Effector memory CD8-positive, alpha-beta T cell (primary cell): ENCODE results near the gene OR2T11.

Source experiments
- ATAC-seq: fragments of 150-1000 bp; cut with Tn5 transposase; replicated peaks from 2 replicates; pipeline ENCODE4 v1.10.0; 2021; ENCODE audit warnings: mild to moderate bottlenecking, moderate library complexity
- DNase-seq, 3 experiments: peaks; one replicate each; pipeline ENCODE4 v3.0.0; 2021
- H3K27ac Mint-ChIP-seq, 2 donors: one replicate each; pipeline ENCODE4 v1.8.0; 2022; ENCODE audit warnings: mild to moderate bottlenecking in 2 of 2, mixed read lengths in 2 of 2, moderate library complexity in 2 of 2
- H3K27me3 Mint-ChIP-seq, 2 donors: one replicate each; pipeline ENCODE4 v1.8.0; 2022; ENCODE audit warnings: mixed read lengths in 2 of 2
- H3K36me3 Mint-ChIP-seq: one replicate; pipeline ENCODE4 v1.8.0; 2022; ENCODE audit warnings: mild to moderate bottlenecking, moderate library complexity, mixed read lengths; ENCODE audit not compliant: insufficient read depth
- H3K4me1 Mint-ChIP-seq, 2 donors: one replicate each; pipeline ENCODE4 v1.8.0; 2022; ENCODE audit warnings: low read depth in 2 of 2, mixed read lengths in 2 of 2
- H3K4me3 Mint-ChIP-seq, 2 donors: one replicate each; pipeline ENCODE4 v1.8.0; 2022; ENCODE audit warnings: mild to moderate bottlenecking in 2 of 2, mixed read lengths in 2 of 2, moderate library complexity in 2 of 2
- H3K9me3 Mint-ChIP-seq, 2 donors: one replicate each; pipeline ENCODE4 v1.8.0; 2022; ENCODE audit warnings: mixed read lengths in 2 of 2

The OR2T11 gene

DNA sequence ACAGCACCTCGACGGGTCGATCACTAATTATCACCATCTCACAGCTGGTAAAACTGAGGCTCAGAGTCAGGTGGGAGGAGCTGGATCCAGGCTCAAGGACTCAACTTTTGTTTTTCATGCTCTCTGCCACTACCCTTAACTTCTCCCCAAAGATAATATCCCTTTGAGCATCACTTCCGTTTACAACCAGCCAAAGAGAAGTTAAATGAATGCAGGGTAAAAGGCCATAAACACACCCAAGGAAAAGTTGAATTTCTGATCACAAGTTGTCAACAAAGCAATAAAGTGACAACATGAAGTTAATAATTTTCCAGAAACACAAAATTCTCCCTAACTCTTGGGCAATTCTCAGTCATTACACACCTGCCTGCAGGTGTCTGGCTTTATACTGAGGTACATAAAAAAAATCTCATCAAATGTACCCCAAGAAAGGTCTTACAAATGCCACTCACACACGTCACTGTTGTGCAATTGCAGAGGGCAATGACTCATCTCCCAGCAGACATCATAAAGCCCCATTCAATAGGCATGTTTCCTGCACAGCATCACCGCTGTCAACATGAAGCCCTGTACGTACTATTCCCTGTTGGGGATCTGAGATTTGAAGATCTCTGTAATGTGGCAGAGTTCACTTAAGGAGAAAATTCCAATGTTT is 3.4 kb downstream of the OR2T11 start:
- Mint-ChIP-seq H3K9me3 (no peaks in the 10 kb centered on the region), H3K27ac (no peak overlapping the region), H3K4me1 (no peaks in the 10 kb centered on the region), H3K4me3 (no peak overlapping the region), H3K27me3 (peaks cover 8 to 9% of the 10 kb centered on the region in 2 donors), H3K36me3 (no peaks in the 10 kb centered on the region)
- DNase-seq (no peak), ATAC-seq (no peak)

DNA sequence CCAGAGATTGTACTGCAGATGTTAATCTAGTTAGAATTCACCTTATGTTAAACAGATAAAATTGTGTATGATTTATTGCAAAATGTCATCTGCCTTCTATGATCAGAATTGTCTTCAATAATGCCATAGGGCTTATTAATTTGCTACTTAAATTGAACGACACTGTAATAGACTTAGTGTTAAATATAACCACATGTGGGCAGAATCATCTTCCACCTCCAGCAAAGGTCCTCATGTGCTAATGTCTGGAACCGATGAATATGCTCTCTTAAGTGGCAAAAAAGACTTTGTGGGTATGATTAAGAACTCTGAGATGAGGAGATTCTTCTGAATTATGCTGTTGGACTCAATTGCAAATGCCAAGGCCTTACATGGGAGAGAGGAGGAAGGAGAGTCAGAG is 4.3 kb downstream of the OR2T11 start:
- Mint-ChIP-seq H3K9me3 (no peaks in the 10 kb centered on the region), H3K36me3 (no peaks in the 10 kb centered on the region), H3K4me1 (no peaks in the 10 kb centered on the region), H3K4me3 (no peak overlapping the region), H3K27me3 (peaks cover 8 to 9% of the 10 kb centered on the region in 2 donors), H3K27ac (no peak overlapping the region)
- no peak for ATAC-seq
- no peak for DNase-seq

DNA sequence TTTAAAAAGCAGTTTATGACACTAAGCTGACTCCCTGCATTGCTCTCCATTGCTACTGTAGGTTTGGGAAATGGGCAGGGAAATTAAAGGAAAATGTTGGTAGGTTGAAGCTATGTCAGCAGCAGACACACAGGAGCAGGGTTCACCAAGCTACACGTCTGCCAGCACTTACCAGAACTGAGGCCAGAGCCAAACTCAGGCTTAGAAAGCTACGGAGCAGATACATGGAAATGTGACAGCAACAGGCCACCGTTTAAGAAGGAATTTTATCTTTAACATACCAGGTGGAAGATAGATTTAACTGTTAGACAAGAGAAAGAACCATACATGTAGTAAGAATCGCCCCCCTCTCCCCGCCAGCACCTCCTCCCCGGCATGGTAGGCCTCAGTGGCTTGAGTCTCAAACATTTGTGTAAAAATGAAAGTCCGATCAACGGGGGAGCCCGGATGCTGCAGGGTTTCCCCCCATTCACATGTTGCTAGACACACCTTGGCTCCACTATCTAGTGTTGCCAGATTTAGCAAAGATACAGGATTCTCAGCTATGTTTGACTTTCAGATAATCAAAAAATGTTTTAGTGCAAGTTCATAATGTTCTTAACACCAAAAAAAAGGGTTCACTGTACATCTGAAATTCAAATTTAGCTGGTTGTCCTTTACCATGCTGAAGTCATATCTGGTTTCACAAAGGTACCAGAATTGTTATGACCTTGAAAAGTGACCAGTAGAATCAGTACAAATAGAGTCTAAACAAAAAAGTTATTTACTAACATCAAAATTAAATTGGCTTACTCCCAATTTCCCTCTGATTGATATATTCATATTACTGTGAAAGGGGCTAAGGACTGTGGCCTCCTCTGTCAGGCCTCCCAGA is 6.7 kb downstream of the OR2T11 start:
- Mint-ChIP-seq H3K27me3 (peaks cover 8 to 9% of the 10 kb centered on the region in 2 donors), H3K36me3 (no peaks in the 10 kb centered on the region), H3K4me3 (no peak overlapping the region), H3K9me3 (no peaks in the 10 kb centered on the region), H3K4me1 (no peaks in the 10 kb centered on the region), H3K27ac (no peak overlapping the region)
- no peak for DNase-seq
- no peak for ATAC-seq

DNA sequence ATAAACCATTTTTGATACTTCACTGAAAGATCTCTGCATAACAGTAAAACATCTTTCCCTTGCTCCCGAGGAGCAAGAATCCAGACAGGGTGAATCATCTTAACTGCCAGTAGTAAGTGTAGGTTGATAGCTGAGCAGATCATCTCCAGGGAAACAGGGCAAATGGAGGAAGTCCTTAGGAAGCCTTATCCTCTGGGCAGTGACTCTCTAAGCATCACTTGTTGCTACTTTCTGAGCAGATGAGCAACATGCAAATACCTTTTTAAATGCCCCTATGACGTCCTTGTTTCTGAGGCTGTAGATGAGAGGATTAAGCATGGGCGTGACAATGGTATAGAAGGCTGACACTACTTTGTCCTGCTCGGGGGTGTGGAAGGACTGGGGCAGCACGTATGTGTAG is 8.9 kb downstream of the OR2T11 start:
- no peak overlapping the region for H3K4me3 Mint-ChIP-seq
- H3K36me3 Mint-ChIP-seq = no peaks in the 10 kb centered on the region

DNA sequence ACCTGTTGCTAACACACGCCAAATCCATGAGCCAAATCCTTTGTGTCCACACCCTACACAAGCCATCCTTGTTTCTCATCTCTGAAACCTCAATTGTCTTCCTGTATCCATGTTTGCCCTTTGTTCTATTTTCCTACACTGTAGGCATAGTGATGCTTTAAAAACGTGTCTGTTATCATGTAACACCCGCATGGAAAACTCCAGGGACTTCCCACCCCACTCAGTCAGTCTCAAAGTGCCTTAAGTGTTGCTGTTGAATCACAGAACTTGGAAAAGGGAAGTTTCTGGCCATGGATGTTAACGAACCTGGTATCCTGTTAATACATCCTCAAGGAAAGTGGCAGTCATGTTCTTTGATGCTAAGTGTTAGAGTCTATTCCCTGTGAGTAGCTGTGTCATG is 9.7 kb downstream of the OR2T11 start:
- Mint-ChIP-seq H3K4me3 (no peak overlapping the region), H3K4me1 (no peaks in the 10 kb centered on the region), H3K9me3 (no peaks in the 10 kb centered on the region), H3K27me3 (peaks cover 8 to 9% of the 10 kb centered on the region in 2 donors), H3K27ac (no peak overlapping the region), H3K36me3 (no peaks in the 10 kb centered on the region)
- DNase-seq (no peak), ATAC-seq (no peak)

More for the DNA sequence above, 8.9 kb downstream of the OR2T11 start:
- no peak for DNase-seq
- H3K4me1 Mint-ChIP-seq = no peaks in the 10 kb centered on the region
- H3K27me3 Mint-ChIP-seq = peaks cover 8 to 9% of the 10 kb centered on the region in 2 donors
- no peaks in the 10 kb centered on the region for H3K9me3 Mint-ChIP-seq
- no peak for ATAC-seq
- no peak overlapping the region for H3K27ac Mint-ChIP-seq

DNA sequence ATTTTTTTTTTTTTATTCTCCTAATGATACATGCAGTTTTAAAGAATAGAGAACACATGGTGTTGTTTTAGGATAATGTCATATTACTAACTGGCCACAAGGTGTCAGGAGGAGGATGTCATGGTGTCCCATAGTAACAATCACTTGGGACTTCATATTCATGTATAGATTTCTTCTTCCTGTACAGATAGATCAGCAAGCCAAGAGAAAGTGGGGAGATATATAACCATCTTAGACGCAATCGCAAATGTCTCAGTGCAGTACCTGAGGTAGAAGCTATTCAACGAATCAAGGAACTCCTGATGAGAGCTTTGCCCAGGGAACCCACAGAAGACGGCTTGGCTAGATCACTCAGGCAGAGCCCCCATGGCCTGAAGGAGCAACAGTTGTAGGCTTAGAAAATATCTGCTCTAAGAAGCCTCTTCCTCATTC is 12.3 kb downstream of the OR2T11 start:
- ATAC-seq (no peak), DNase-seq (no peak)
- Mint-ChIP-seq H3K4me3 (no peak overlapping the region), H3K36me3 (no peaks in the 10 kb centered on the region), H3K4me1 (no peaks in the 10 kb centered on the region), H3K27ac (no peak overlapping the region), H3K27me3 (no peaks in the 10 kb centered on the region), H3K9me3 (no peaks in the 10 kb centered on the region)

- Mint-ChIP-seq H3K4me3 (no peak overlapping the region), H3K27me3 (no peaks in the 10 kb centered on the region), H3K4me1 (no peaks in the 10 kb centered on the region), H3K9me3 (no peaks in the 10 kb centered on the region), H3K36me3 (no peaks in the 10 kb centered on the region), H3K27ac (no peak overlapping the region)
- ATAC-seq (no peak), DNase-seq (no peak)
Measured at GRCh38 chr1:248621770-248622169, 13.1 kb downstream of the OR2T11 start.

GRCh38 chr1:248618878-248619277 is 16.0 kb downstream of the OR2T11 start:
- DNase-seq (peak in 1 of 3 experiments; percentile 17), ATAC-seq (no peak)
- Mint-ChIP-seq H3K27ac (no peak overlapping the region), H3K4me1 (no peaks in the 10 kb centered on the region), H3K9me3 (no peaks in the 10 kb centered on the region), H3K27me3 (no peaks in the 10 kb centered on the region), H3K36me3 (no peaks in the 10 kb centered on the region), H3K4me3 (no peak overlapping the region)

DNA sequence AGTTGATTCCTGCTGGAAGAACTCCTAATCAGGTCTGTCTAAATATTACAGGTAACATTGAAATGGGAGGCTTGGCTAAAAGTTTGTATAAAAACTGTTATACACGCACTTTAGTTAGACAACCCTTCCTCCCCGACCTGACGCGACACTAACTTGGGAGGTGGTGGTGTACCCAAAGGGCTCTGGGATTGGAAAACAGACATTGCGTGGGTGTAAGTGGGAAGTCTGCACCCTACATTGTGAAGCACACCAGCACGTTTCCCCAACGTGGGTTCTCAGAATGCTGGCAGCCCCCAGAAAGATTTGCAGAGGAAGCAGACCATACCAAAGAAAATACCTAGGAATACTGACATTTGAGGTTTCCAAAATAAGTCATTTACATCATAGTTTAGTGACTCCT is 16.8 kb downstream of the OR2T11 start:
- H3K9me3 Mint-ChIP-seq = no peaks in the 10 kb centered on the region
- peaks cover 0 to 4% of the 10 kb centered on the region in 2 donors for H3K27me3 Mint-ChIP-seq
- H3K27ac Mint-ChIP-seq = no peak overlapping the region
- ATAC-seq = no peak
- no peak overlapping the region for H3K4me3 Mint-ChIP-seq
- H3K4me1 Mint-ChIP-seq = no peaks in the 10 kb centered on the region
- H3K36me3 Mint-ChIP-seq = no peaks in the 10 kb centered on the region
- DNase-seq = no peak

DNA sequence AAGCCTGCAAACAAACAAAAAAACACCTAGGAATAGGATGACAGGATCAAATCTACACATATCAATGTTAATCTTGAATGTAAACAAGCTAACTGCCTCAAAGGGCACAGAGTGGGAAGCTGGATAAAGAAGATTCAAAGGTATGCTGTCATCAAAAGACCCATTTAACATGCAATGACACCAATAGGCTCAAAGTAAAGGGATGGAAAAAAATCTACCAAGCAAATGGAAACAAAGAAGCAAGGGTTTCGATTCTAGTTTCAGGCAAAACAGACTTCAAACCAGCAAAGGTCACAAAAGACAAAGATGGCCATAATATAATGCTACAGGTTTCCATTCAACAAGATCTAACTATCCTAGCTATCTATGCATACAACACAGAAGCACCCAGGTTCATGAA is 21.1 kb downstream of the OR2T11 start:
- H3K27me3 Mint-ChIP-seq = peaks cover 0 to 24% of the 10 kb centered on the region in 2 donors
- H3K4me3 Mint-ChIP-seq = no peak overlapping the region
- DNase-seq (no peak), ATAC-seq (no peak)
- H3K36me3 Mint-ChIP-seq = no peaks in the 10 kb centered on the region
- no peaks in the 10 kb centered on the region for H3K4me1 Mint-ChIP-seq
- H3K27ac Mint-ChIP-seq = no peak overlapping the region
- H3K9me3 Mint-ChIP-seq = no peaks in the 10 kb centered on the region

- Mint-ChIP-seq H3K27me3 (peaks cover 0 to 28% of the 10 kb centered on the region in 2 donors), H3K4me1 (no peaks in the 10 kb centered on the region), H3K27ac (no peak overlapping the region), H3K36me3 (no peaks in the 10 kb centered on the region), H3K4me3 (no peak overlapping the region), H3K9me3 (no peaks in the 10 kb centered on the region)
- DNase-seq (no peak), ATAC-seq (no peak)
Measured at GRCh38 chr1:248611883-248612414, 22.9 kb downstream of the OR2T11 start.

GRCh38 chr1:248610301-248610700 is 24.6 kb downstream of the OR2T11 start:
- DNase-seq (no peak), ATAC-seq (no peak)
- Mint-ChIP-seq H3K4me3 (no peak overlapping the region), H3K36me3 (no peaks in the 10 kb centered on the region), H3K27ac (no peak overlapping the region), H3K9me3 (no peaks in the 10 kb centered on the region), H3K27me3 (peaks cover 0 to 38% of the 10 kb centered on the region in 2 donors), H3K4me1 (no peaks in the 10 kb centered on the region)

GRCh38 chr1:248599396-248599795 is 35.5 kb downstream of the OR2T11 start:
- no peaks in the 10 kb centered on the region for H3K36me3 Mint-ChIP-seq
- H3K4me3 Mint-ChIP-seq = no peak overlapping the region
- no peak overlapping the region for H3K27ac Mint-ChIP-seq
- no peaks in the 10 kb centered on the region for H3K4me1 Mint-ChIP-seq
- H3K9me3 Mint-ChIP-seq = no peaks in the 10 kb centered on the region
- peaks cover 11 to 26% of the 10 kb centered on the region in 2 donors for H3K27me3 Mint-ChIP-seq
- ATAC-seq (no peak), DNase-seq (no peak)

GRCh38 chr1:248597589-248597988 is 37.3 kb downstream of the OR2T11 start, which contains the start of gene OR2T10:
TSS of gene OR2T10 (minus strand) at chr1:248597700. CDS start at chr1:248593768, 3,932 bp downstream.
- H3K4me3 Mint-ChIP-seq = no peak within 1 kb of the TSS
- no peak within 1 kb of the TSS for H3K27ac Mint-ChIP-seq
- ATAC-seq = no peak

More at GRCh38 chr1:248597589-248597988, 37.3 kb downstream of the OR2T11 start, which contains the start of gene OR2T10:
- Mint-ChIP-seq H3K27me3 (peaks cover 16 to 23% of the 10 kb centered on the region in 2 donors), H3K36me3 (no peaks in the 10 kb centered on the region), H3K4me1 (no peaks in the 10 kb centered on the region), H3K9me3 (no peaks in the 10 kb centered on the region)
- no peak for DNase-seq
